GM19238 (cell line): ENCODE measurements around the gene CXCL17.
A peak's percentile ranks its signal among the peaks of the same experiment; 100 is the strongest.
"Not testable (repeated sequence)": the region's sequence is repeated elsewhere in the genome, so short reads cannot be mapped to it uniquely, and the experiment has no call there.

Experiments used
- DNase-seq: peaks from one replicate; pipeline ENCODE4 v3.0.0; 2011; ENCODE audit warnings: low spot score; ENCODE audit not compliant: insufficient read length

The CXCL17 gene

DNA sequence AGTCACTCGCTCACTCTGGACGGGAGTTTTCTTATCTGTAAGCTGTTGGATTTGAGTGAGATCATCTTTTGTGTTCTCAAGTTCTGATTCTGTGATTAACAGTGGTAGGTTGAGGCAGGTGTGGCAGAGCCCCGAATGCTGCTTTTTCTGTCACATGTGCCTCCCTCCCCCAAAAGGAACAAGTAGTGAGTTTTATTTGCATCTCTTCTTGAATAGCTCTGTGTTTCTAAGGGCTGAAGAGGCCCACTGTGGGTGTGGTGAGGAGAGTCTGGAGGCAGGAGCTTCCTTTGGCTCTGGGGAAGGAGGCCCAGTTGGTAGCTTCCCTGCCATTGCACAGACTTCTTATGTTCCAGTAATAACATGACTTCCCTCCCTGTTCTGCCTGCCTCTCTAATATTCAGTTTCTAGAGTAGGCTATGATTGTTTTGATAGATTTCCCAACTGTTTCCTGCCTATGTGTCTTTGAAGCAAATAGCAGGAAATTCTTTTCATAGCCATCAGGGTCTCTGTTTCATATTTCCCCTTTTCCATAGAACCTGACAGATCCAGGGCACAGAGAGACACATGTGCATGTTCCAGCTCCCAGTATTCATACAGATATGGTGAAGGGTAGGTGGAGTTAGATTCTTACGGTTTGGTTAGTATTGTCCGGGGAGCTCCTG lies 23.9 kb upstream of the CXCL17 start:
- no peak for DNase-seq

GRCh38 chr19:42465827-42466280 lies 23.1 kb upstream of the CXCL17 start:
- peak; percentile 61 for DNase-seq

DNA sequence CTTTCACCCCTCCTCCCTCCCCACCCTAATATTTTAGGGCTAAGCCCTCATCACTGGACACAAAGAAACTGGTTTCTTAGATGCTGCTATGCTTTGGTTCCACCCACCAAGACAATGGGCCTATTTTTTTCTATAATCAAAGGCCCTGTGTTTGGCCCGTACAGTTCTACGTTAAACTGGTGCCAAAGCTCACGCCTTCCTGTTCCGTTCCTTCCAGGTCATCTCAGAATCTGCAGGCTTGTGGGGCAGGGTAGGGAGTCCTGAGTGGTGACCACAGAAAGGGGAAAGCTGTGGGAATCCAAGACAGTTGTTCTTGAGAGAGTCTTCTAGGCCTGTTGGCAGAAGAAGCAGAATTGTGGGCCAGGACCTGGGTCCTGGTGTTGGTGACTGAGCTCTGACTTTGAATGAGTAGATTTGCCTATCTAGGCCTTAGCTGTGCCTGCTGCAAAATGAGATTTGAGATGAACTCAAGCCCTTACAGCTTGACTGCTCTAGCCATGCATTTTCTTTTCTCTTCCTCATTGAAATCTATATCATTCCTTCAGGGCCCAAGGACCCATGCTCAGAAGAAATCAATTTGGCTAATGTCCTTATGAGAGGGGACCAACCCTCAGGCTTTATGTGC lies 19.1 kb upstream of the CXCL17 start:
- no peak for DNase-seq

DNA sequence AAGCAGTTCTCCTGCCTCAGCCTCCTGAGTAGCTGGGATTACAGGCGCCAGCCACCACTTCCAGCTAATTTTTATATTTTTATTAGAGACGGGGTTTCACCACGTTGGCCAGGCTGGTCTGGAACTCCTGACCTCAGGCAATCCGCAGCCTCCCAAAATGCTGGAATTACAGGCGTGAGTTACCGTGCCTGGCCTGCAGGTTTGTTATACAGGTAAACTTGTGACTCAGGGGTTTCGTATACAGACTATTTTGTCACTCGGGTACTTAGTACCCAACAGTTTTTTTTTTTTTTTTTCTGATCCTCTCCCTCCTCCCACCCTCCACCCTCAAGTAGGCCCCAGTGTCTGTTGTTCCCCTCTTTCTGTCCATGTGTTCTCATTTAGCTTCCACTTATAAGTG lies 18.5 kb upstream of the CXCL17 start:
- DNase-seq: not testable (repeated sequence)

GRCh38 chr19:42459926-42460325 lies 17.2 kb upstream of the CXCL17 start:
- DNase-seq: no peak

- no peak for DNase-seq
Measured at GRCh38 chr19:42455621-42456081, 12.9 kb upstream of the CXCL17 start.

DNA sequence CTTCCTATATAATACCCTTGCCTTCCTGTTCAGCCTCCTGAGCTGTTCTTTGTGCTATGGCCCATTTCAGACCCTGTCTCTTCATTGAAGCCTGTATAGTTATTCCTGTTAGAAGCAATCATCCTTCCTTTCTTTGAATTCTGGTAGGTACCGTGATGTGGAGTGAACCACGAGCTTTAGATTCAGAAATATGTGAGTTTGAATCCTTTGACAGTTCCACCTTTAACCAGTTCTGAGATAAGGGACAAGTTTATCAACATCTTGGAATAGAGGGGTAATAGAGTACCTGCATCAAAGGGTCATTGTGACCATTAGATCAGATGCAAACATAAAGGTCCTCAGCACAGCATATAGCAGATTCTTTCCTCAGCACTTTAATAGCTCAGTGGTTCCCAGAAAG lies 12.3 kb upstream of the CXCL17 start:
- DNase-seq: no peak

DNA sequence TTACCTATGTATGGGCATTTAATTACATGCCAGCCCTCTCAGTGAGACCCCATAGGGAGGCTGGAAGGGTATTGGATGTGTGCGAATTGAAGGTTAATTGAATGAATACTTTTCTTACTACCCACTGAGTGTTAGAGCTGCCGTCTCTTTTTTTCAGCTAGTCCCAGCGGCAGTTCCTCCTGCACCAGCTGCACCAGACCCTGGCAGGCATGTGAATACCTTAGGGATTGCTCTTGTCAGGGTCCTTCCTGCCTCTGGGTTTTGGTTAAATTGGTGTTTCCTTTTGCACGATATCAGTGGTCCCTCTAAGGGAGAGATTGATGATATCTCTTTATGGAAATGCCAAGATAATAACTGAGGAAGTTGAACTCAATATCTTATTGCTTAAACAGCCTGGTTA lies 9.8 kb upstream of the CXCL17 start:
- no peak for DNase-seq

GRCh38 chr19:42450314-42450934 lies 7.7 kb upstream of the CXCL17 start:
- DNase-seq: peak; percentile 71

- DNase-seq: not testable (repeated sequence)
Measured at GRCh38 chr19:42448306-42448705, 5.6 kb upstream of the CXCL17 start.

DNA sequence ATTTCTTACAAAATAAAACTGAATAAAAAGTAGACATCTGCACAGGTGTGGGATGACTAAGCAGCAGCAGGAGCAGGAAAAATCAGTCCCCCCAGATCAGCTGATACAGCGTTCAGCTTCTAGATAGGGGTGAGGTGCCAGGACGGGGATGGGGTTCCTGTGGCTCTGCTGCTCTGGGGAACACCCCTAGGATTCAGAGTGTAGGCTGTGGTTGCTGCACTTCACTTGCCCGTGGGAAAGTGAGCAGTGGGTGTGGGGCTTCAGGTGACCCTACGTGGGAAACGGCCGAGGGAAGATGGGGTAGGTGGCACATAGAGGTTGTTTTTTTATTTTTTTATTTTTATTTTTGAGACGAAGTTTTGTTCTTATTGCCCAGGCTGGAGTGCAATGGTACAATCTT lies 3.2 kb upstream of the CXCL17 start:
- DNase-seq: no peak

- DNase-seq: no peak
Measured at GRCh38 chr19:42443944-42444398, 1.2 kb upstream of the CXCL17 start.

- DNase-seq: no peak
Measured at GRCh38 chr19:42441049-42441445, 1.7 kb downstream of the CXCL17 start.

- DNase-seq: peak; percentile 57
Measured at GRCh38 chr19:42440357-42441048, 2.2 kb downstream of the CXCL17 start.

GRCh38 chr19:42436006-42436405 lies 6.7 kb downstream of the CXCL17 start:
- no peak for DNase-seq

DNA sequence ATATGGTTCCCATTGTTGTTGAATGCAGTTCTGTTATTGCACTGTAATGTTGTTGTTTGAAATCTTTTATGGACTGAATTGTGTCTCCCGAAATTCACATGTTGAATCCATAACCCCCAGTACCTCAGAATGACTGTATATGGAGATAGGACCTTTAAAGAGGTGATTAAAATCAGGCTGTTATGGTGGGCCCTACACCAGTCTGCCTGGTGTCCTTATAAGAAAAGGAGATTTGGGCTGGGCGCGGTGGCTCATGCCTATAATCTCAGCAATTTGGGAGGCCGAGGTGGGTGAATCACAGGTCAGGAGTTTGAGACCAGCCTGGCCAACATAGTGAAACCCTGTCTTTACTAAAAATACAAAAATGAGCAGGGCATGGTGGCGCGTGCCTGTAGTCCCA lies 7.4 kb downstream of the CXCL17 start:
- DNase-seq: no peak

DNA sequence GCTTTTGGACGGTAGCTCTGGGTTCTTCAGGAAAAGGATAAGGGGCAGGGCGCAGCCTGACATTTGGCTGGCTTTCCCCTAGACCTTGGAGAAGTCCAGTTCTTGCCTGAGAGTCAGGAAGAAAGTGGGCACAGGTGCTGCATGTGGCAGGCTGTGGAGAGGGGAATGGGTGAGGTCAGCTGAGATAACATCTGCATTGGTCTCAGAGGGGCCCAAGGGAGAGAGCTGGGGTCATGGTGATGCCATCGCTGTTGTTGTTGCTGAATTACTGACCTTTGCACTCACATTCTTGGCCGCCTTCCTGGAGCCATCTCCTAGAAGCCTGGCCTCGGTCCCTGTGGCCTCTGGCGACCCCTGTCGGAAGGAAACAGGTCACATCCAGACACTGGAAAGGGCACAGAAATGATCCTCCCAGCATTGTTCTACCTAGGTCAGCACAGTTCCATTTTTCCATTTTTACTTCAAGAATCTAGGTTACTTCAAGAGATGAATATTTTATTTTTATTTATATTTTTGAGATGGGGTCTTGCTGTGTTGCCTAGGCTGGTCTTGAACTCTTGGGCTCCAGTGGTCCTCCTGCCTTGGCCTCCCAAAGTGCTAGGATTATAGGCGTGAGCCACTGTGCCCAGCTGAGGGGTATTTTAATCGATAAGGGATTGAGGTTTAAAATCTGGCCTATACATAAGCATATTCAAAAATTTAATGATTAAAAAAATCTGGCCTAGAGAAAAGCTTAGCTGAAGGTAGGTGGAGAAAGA lies 9.1 kb downstream of the CXCL17 start:
- no peak for DNase-seq

GRCh38 chr19:42431486-42431885 lies 11.3 kb downstream of the CXCL17 start:
- no peak for DNase-seq

GRCh38 chr19:42428676-42429075 lies 14.1 kb downstream of the CXCL17 start:
- no peak for DNase-seq

- no peak for DNase-seq
Measured at GRCh38 chr19:42427313-42427712, 15.4 kb downstream of the CXCL17 start, which contains the start of gene LIPE. TSS of gene LIPE (minus strand) at chr19:42427388. CDS start at chr19:42427149, 239 bp downstream.

GRCh38 chr19:42426643-42427042 lies 16.1 kb downstream of the CXCL17 start:
- DNase-seq: no peak
